Measurements from ENCODE around the gene SLC5A10. TPM values are rescaled to one million over a fixed set of nuclear protein-coding genes. Genes with fewer than 3 reads are reported as not detected.
A peak's percentile ranks its signal among the peaks of the same experiment; 100 is the strongest.

The SLC5A10 gene
- total RNA-seq (2021; fragmentation: NEBNext Ultra II Directional; extraction: Animal tissue kit (Norgen Biotek cat#: 25700)), result not detected
- long read RNA-seq, result 0 reads

DNA sequence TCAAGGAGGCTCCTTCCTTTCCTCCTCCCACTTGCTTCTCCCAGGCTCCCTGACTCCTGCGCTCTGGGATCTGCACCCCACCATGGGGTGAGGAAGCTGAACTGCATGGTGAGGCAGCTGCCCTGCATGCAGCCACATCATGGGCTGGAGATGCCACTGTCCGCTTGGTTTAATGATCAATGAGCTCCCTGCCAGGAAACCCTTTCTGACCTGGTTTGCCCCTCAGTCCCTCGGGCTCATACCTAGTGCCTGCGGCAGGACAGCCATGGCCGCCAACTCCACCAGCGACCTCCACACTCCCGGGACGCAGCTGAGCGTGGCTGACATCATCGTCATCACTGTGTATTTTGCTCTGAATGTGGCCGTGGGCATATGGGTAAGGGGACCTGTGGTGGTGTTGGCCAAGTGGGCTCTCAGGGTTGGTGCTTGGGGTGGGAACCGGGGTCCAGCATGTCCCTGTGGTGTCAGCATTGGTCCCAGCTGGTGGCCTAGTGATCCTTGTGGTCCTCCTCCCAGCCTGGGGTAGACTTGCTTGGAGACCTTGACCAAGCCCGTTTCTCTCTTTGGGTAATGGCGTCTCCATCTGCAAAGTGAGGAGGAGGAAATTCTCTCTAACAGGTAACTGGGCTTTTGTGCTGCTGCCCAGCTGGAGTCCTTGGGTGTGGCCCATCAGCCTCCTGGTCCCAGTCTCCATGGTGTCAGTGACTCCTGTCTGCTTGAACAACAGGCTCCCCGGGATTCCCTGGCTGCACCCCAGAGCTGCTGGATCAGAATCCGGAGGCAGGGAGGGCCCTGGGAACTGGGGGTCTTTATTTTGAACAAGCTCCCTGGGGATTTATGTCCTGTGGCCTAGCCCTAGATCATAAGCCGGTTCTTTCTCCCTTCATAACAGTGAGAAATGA lies at the start of gene SLC5A10:
Gene SLC5A10, plus strand, starts transcription at position 225 of the 902 bp plus-strand sequence. Its CDS starts 41 bp downstream, at position 266.
- no peak for DNase-seq
- Mint-ChIP-seq H3K36me3 (ENCODE audit: low read depth) (no peaks in the 10 kb centered on the region), H3K4me1 (ENCODE audit: low read depth) (no peaks in the 10 kb centered on the region), H3K4me3 (no peak within 1 kb of the TSS), H3K27me3 (ENCODE audit: insufficient read depth) (peaks cover 38% of the 10 kb centered on the region), H3K9me3 (no peaks in the 10 kb centered on the region), H3K27ac (no peak within 1 kb of the TSS)
- TF ChIP-seq, protein P1, sequence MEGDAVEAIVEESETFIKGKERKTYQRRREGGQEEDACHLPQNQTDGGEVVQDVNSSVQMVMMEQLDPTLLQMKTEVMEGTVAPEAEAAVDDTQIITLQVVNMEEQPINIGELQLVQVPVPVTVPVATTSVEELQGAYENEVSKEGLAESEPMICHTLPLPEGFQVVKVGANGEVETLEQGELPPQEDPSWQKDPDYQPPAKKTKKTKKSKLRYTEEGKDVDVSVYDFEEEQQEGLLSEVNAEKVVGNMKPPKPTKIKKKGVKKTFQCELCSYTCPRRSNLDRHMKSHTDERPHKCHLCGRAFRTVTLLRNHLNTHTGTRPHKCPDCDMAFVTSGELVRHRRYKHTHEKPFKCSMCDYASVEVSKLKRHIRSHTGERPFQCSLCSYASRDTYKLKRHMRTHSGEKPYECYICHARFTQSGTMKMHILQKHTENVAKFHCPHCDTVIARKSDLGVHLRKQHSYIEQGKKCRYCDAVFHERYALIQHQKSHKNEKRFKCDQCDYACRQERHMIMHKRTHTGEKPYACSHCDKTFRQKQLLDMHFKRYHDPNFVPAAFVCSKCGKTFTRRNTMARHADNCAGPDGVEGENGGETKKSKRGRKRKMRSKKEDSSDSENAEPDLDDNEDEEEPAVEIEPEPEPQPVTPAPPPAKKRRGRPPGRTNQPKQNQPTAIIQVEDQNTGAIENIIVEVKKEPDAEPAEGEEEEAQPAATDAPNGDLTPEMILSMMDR (IDR thresholded peaks at IDR 0.05), result peak; percentile 58

DNA sequence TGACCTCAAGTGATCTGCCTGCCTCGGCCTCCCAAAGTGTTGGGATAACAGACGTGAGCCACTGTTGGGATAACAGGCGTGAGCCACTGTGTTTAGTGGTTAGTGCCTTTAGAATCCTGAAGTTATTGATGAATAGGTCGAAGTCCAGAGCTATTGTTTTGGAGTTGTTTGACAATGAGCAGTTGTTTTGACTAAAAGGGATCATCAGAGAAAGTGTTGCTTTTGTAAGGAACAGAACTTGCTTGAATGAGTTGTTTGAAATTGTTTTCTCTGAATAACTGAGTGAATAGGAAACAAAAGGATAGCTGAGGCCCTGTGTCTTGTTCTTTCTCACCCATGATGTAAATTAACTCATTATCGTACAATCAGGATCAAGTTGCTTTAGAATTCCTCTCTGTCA lies 47.5 kb upstream of the SLC5A10 start:
- TF ChIP-seq, protein P1 (IDR thresholded peaks at IDR 0.05), result no peak
- DNase-seq, result no peak
- no peaks in the 10 kb centered on the region; the same call in 1 of the 2 replicates for H3K27me3 Mint-ChIP-seq (ENCODE audit: insufficient read depth)
- H3K36me3 Mint-ChIP-seq (ENCODE audit: low read depth), result peaks cover 44% of the 10 kb centered on the region
- H3K9me3 Mint-ChIP-seq, result no peaks in the 10 kb centered on the region
- peaks cover 15% of the 10 kb centered on the region for H3K4me1 Mint-ChIP-seq (ENCODE audit: low read depth)
- H3K27ac Mint-ChIP-seq, result no peak overlapping the region
- no peak overlapping the region for H3K4me3 Mint-ChIP-seq

DNA sequence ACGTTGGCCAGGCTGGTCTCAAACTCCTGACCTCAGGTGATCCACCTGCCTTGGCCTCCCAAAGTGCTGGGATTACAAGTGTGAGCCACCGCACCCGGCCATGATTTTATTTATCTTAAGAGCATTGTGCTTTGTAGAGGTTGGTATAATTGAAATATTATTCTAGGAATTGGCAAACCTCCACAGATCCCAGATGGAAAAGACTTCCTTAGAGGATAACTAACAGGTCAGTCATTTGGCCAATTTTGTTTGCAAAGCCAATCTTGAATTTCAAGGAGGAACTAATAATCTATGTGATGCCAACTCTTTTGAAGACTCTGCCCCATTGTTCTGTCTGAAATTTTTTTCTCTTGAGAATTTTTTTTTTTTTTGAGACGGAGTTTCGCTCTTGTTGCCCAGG lies 46.7 kb upstream of the SLC5A10 start:
- Mint-ChIP-seq H3K36me3 (ENCODE audit: low read depth) (peaks cover 41% of the 10 kb centered on the region), H3K4me1 (ENCODE audit: low read depth) (peaks cover 14% of the 10 kb centered on the region)
- DNase-seq, result no peak

DNA sequence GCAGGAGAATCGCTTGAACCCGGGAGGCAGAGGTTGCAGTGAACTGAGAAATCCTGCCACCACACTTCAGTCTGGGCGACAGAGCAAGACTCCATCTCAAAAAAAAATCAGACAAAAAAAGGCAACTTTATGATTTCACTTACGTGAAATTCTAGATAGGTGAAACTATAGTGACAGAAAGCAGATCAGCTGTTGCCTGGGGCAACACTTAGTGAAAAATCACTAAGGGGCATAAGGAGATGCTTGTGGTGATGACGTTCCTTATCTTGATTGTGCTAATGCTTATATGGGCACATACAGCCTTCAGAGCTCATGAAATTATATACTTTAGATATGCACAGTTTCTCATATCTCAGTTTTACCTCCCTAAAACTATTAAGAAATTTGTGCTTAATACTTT lies 41.6 kb upstream of the SLC5A10 start:
- H3K4me1 Mint-ChIP-seq (ENCODE audit: low read depth), result no peaks in the 10 kb centered on the region
- H3K27ac Mint-ChIP-seq, result no peak overlapping the region; the same call in 1 of the 2 replicates
- no peaks in the 10 kb centered on the region for H3K9me3 Mint-ChIP-seq
- peaks cover 35% of the 10 kb centered on the region for H3K36me3 Mint-ChIP-seq (ENCODE audit: low read depth)
- no peak overlapping the region for H3K4me3 Mint-ChIP-seq
- TF ChIP-seq, protein P1 (IDR thresholded peaks at IDR 0.05), result no peak
- no peak for DNase-seq
- no peaks in the 10 kb centered on the region; the same call in 1 of the 2 replicates for H3K27me3 Mint-ChIP-seq (ENCODE audit: insufficient read depth)

More for the DNA sequence above, 46.7 kb upstream of the SLC5A10 start:
- Mint-ChIP-seq H3K9me3 (no peaks in the 10 kb centered on the region), H3K27ac (no peak overlapping the region), H3K4me3 (no peak overlapping the region), H3K27me3 (ENCODE audit: insufficient read depth) (no peaks in the 10 kb centered on the region; the same call in none of the 2 replicates)
- TF ChIP-seq, protein P1 (IDR thresholded peaks at IDR 0.05), result no peak

DNA sequence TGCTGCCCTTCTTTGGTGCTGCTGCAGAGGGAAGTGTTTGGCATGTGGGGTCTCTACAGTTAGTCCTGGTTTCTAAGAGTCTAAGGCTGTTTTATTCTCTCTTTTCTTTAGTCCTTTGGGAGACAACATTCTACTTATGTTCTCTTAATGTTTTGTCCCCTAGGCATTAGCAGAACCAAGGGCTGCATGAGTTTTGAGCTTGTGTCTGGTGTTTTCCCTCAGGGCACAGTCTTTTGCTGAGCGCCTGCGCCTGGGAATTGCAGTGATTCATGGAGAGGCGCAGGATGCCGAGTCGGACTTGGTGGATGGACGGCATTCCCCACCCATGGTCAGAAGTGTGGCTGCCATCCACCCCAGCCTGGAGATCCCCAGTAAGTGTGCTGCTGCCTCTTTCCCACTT lies 41.1 kb upstream of the SLC5A10 start:
- no peak for DNase-seq
- TF ChIP-seq, protein P1 (IDR thresholded peaks at IDR 0.05), result no peak
- Mint-ChIP-seq H3K9me3 (no peaks in the 10 kb centered on the region), H3K36me3 (ENCODE audit: low read depth) (peaks cover 38% of the 10 kb centered on the region), H3K27me3 (ENCODE audit: insufficient read depth) (no peaks in the 10 kb centered on the region; the same call in 1 of the 2 replicates), H3K4me3 (no peak overlapping the region), H3K27ac (no peak overlapping the region), H3K4me1 (ENCODE audit: low read depth) (no peaks in the 10 kb centered on the region)

All from HFFc6 (cell line).